Fibroblast of gingiva (primary cell): ENCODE data around the gene COA1.
"Not testable (repeated sequence)": the region's sequence is repeated elsewhere in the genome, so short reads cannot be mapped to it uniquely, and the experiment has no call there.

Experiments
- DNase-seq: peaks from one replicate; pipeline ENCODE4 v3.0.0-alpha.2; 2011; ENCODE audit warnings: low read depth

COA1 gene

GRCh38 chr7:43627798-43628197 lies 101.5 kb downstream of the COA1 start:
- not testable (repeated sequence) for DNase-seq

- DNase-seq = no peak
Measured at GRCh38 chr7:43626695-43627094, 102.6 kb downstream of the COA1 start.

GRCh38 chr7:43625980-43626379 lies 103.3 kb downstream of the COA1 start:
- DNase-seq = no peak

- DNase-seq = no peak
Measured at GRCh38 chr7:43625453-43625852, 103.9 kb downstream of the COA1 start.

- DNase-seq = no peak
Measured at GRCh38 chr7:43624156-43624555, 105.2 kb downstream of the COA1 start.

- no peak for DNase-seq
Measured at GRCh38 chr7:43621729-43622448, 107.4 kb downstream of the COA1 start.

- DNase-seq = no peak
Measured at GRCh38 chr7:43619213-43620012, 109.9 kb downstream of the COA1 start.

- DNase-seq = no peak
Measured at GRCh38 chr7:43618073-43618472, 111.2 kb downstream of the COA1 start.

GRCh38 chr7:43616977-43617376 lies 112.3 kb downstream of the COA1 start:
- no peak for DNase-seq

GRCh38 chr7:43615558-43616145 lies 113.7 kb downstream of the COA1 start:
- DNase-seq = no peak

- peak; percentile 50 for DNase-seq
Measured at GRCh38 chr7:43612599-43613589, 116.4 kb downstream of the COA1 start.

GRCh38 chr7:43612128-43612527 lies 117.2 kb downstream of the COA1 start:
- peak; percentile 9 for DNase-seq

GRCh38 chr7:43609097-43609496 lies 120.2 kb downstream of the COA1 start:
- DNase-seq = no peak

- DNase-seq = no peak
Measured at GRCh38 chr7:43604251-43604650, 125.1 kb downstream of the COA1 start.

GRCh38 chr7:43602256-43602655 lies 127.1 kb downstream of the COA1 start:
- no peak for DNase-seq

- no peak for DNase-seq
Measured at GRCh38 chr7:43600056-43600455, 129.3 kb downstream of the COA1 start.

- not testable (repeated sequence) for DNase-seq
Measured at GRCh38 chr7:43596426-43596825, 132.9 kb downstream of the COA1 start.

GRCh38 chr7:43594020-43594419 lies 135.3 kb downstream of the COA1 start:
- no peak for DNase-seq

GRCh38 chr7:43593010-43593409 lies 136.3 kb downstream of the COA1 start:
- no peak for DNase-seq

- no peak for DNase-seq
Measured at GRCh38 chr7:43592326-43592725, 137.0 kb downstream of the COA1 start.

GRCh38 chr7:43591558-43592180 lies 137.7 kb downstream of the COA1 start:
- no peak for DNase-seq
